HEK293T (cell line): ENCODE results near the gene ZNF613.

Source experiments
- CTCF ChIA-PET: fragments of 350-600 bp; formaldehyde crosslinking; extraction: SDS; loops from one replicate; lab custom pipeline; 2021; ENCODE audit warnings: antibody characterized with exemption, inconsistent platforms; lab: Yijun Ruan, JAX
- POLR2A ChIA-PET: fragments of 350-600 bp; formaldehyde crosslinking; extraction: SDS; loops from one replicate; lab custom pipeline; 2020; ENCODE audit warnings: antibody characterized with exemption, inconsistent platforms; lab: Yijun Ruan, JAX
- DNase-seq: peaks from one replicate; pipeline ENCODE4 v3.0.0; 2012; ENCODE audit warnings: mixed read lengths; ENCODE audit errors: extremely low spot score
- ARNT ChIP-seq: fragments of 450-650 bp; IDR thresholded peaks from 2 replicates; pipeline ENCODE4 v1.6.1; 2017; ENCODE audit warnings: mild to moderate bottlenecking
- BHLHE40 ChIP-seq: fragments of 450-650 bp; IDR thresholded peaks from 2 replicates; pipeline ENCODE4 v1.6.1; 2016; ENCODE audit warnings: mild to moderate bottlenecking, moderate library complexity, borderline replicate concordance
- CTBP1 ChIP-seq: fragments of 450-650 bp; IDR thresholded peaks from 2 replicates; pipeline ENCODE4 v1.6.1; 2016; ENCODE audit warnings: borderline replicate concordance
- ELF4 ChIP-seq: fragments of 450-650 bp; IDR thresholded peaks from 2 replicates; pipeline ENCODE4 v1.6.1; 2017; ENCODE audit warnings: antibody characterized with exemption
- FOXA1 ChIP-seq: fragments of 450-650 bp; IDR thresholded peaks from 2 replicates; pipeline ENCODE4 v1.6.1; 2016; ENCODE audit warnings: mild to moderate bottlenecking
- FOXK2 ChIP-seq: fragments of 450-650 bp; IDR thresholded peaks from 2 replicates; pipeline ENCODE4 v1.6.1; 2016; ENCODE audit warnings: mild to moderate bottlenecking
- FOXM1 ChIP-seq: fragments of 450-650 bp; IDR thresholded peaks from 2 replicates; pipeline ENCODE4 v1.6.1; 2017; ENCODE audit warnings: mild to moderate bottlenecking, borderline replicate concordance
- HDGF ChIP-seq: fragments of 450-650 bp; IDR thresholded peaks from 2 replicates; pipeline ENCODE4 v1.6.1; 2017; ENCODE audit warnings: antibody characterized with exemption, borderline replicate concordance
- L3MBTL2 ChIP-seq: fragments of 450-650 bp; conservative IDR thresholded peaks from 2 replicates; pipeline ENCODE4 v1.6.1; 2016; ENCODE audit warnings: mild to moderate bottlenecking
- LEF1 ChIP-seq: fragments of 450-650 bp; IDR thresholded peaks from 2 replicates; pipeline ENCODE4 v1.6.1; 2017; ENCODE audit warnings: mild to moderate bottlenecking, borderline replicate concordance
- NFRKB ChIP-seq: fragments of 450-650 bp; IDR thresholded peaks from 2 replicates; pipeline ENCODE4 v1.6.1; 2016; ENCODE audit warnings: mild to moderate bottlenecking, moderate library complexity
- PKNOX1 ChIP-seq: fragments of 450-650 bp; IDR thresholded peaks from 2 replicates; pipeline ENCODE4 v1.6.1; 2016
- SP1 ChIP-seq: fragments of 450-650 bp; IDR thresholded peaks from 2 replicates; pipeline ENCODE4 v1.6.1; 2017
- SUZ12 ChIP-seq: fragments of 450-650 bp; IDR thresholded peaks from 2 replicates; pipeline ENCODE4 v1.6.1; 2016; ENCODE audit warnings: mild to moderate bottlenecking
- TARDBP ChIP-seq: fragments of 450-650 bp; IDR thresholded peaks from 2 replicates; pipeline ENCODE4 v1.6.1; 2016
- ZNF384 ChIP-seq: fragments of 450-650 bp; IDR thresholded peaks from 2 replicates; pipeline ENCODE4 v1.6.1; 2016

The ZNF613 gene

GRCh38 chr19:51915324-51915867 lies 11.9 kb upstream of the ZNF613 start:
- POLR2A ChIA-PET: no interaction called here
- CTCF ChIA-PET: no interaction called here
- no peak for DNase-seq
- no peak for TF ChIP-seq TARDBP
- TF ChIP-seq LEF1: no peak
- TF ChIP-seq NFRKB: no peak
- TF ChIP-seq ARNT: no peak
- TF ChIP-seq ZNF384: no peak
- no peak for TF ChIP-seq FOXM1
- TF ChIP-seq ELF4: no peak
- no peak for TF ChIP-seq FOXA1
- TF ChIP-seq HDGF: no peak
- no peak for TF ChIP-seq CTBP1
- no peak for TF ChIP-seq SP1
- TF ChIP-seq SUZ12: no peak
- TF ChIP-seq PKNOX1: no peak
- TF ChIP-seq FOXK2: no peak

- POLR2A ChIA-PET: no interaction called here
- TF ChIP-seq TARDBP: no peak
- TF ChIP-seq SUZ12: no peak
- TF ChIP-seq NFRKB: no peak
- no peak for TF ChIP-seq FOXK2
- no peak for TF ChIP-seq FOXA1
- TF ChIP-seq L3MBTL2: no peak
- TF ChIP-seq LEF1: no peak
- no peak for TF ChIP-seq ZNF384
- TF ChIP-seq ELF4: no peak
- no peak for TF ChIP-seq PKNOX1
- no peak for TF ChIP-seq CTBP1
- TF ChIP-seq ARNT: no peak
- TF ChIP-seq SP1: no peak
- no peak for TF ChIP-seq BHLHE40
- TF ChIP-seq FOXM1: no peak
- no peak for TF ChIP-seq HDGF
Observed at GRCh38 chr19:51916167-51916566, 11.1 kb upstream of the ZNF613 start.

GRCh38 chr19:51919606-51920005 lies 7.7 kb upstream of the ZNF613 start:
- ChIA-PET POLR2A (no interaction called here), CTCF (no interaction called here)
- no peak for DNase-seq
- TF ChIP-seq SUZ12: no peak
- TF ChIP-seq TARDBP: no peak

More at GRCh38 chr19:51916167-51916566, 11.1 kb upstream of the ZNF613 start:
- CTCF ChIA-PET: no interaction called here
- no peak for DNase-seq

GRCh38 chr19:51921949-51922348 lies 5.3 kb upstream of the ZNF613 start:
- CTCF ChIA-PET: no interaction called here
- POLR2A ChIA-PET: no interaction called here
- TF ChIP-seq ZNF384 (no peak), NFRKB (no peak), TARDBP (no peak), SUZ12 (no peak), LEF1 (no peak), ELF4 (no peak), HDGF (no peak), SP1 (no peak), ARNT (no peak), L3MBTL2 (no peak), BHLHE40 (no peak)
- no peak for DNase-seq

GRCh38 chr19:51926426-51926783 lies 867 bp upstream of the ZNF613 start:
- ChIA-PET CTCF (no interaction called here), POLR2A (no interaction called here)
- TF ChIP-seq L3MBTL2 (no peak), ZNF384 (no peak), LEF1 (no peak), HDGF (no peak), ARNT (no peak), ELF4 (no peak)
- no peak for DNase-seq

GRCh38 chr19:51927859-51928258 lies 587 bp downstream of the ZNF613 start:
- POLR2A ChIA-PET: no interaction called here
- TF ChIP-seq FOXK2 (no peak), BHLHE40 (no peak), ARNT (no peak), PKNOX1 (no peak), ELF4 (no peak)
- DNase-seq: no peak
- CTCF ChIA-PET: no interaction called here

GRCh38 chr19:51931921-51932320 lies 4.6 kb downstream of the ZNF613 start:
- TF ChIP-seq LEF1: no peak
- no peak for TF ChIP-seq ELF4
- TF ChIP-seq BHLHE40: no peak
- no peak for TF ChIP-seq FOXA1
- TF ChIP-seq PKNOX1: no peak
- TF ChIP-seq HDGF: no peak
- no peak for TF ChIP-seq L3MBTL2
- TF ChIP-seq TARDBP: no peak
- TF ChIP-seq CTBP1: no peak
- TF ChIP-seq SUZ12: no peak
- no peak for TF ChIP-seq NFRKB
- TF ChIP-seq FOXM1: no peak
- no peak for TF ChIP-seq ARNT
- TF ChIP-seq FOXK2: no peak
- no peak for TF ChIP-seq ZNF384
- no peak for TF ChIP-seq SP1
- ChIA-PET CTCF (no interaction called here), POLR2A (no interaction called here)
- no peak for DNase-seq
